Measurements from ENCODE around the gene FADS6. TPM values are rescaled to one million over a fixed set of nuclear protein-coding genes. Genes with fewer than 3 reads are reported as not detected.

The FADS6 gene
- total RNA-seq, 1 experiment from 2014 or later: not detected

- DNase-seq (ENCODE audit: low read depth, low spot score) (no peak), ATAC-seq (peak; percentile 12; the same call in 1 of the 2 replicates)
- in situ Hi-C loops (cut with HindIII; ENCODE audit: low pct_unique_long_range_greater_than_20kb, low sequenced_read_pairs) (no loop called here), intact Hi-C loops (cut with micrococcal nuclease; ENCODE audit: unreplicated experiment) (no loop called here)
- CTCF ChIA-PET: interaction anchor here (0.7 to 4.0 kb wide), 10 partner anchors 9 to 63 kb away, joined by 3 to 28 read pairs (median 4); partner anchors contain the start of genes CDR2L and FDXR
- no peak for TF ChIP-seq TCF7L2 (IDR thresholded peaks at IDR 0.05; ENCODE audit: low read depth, low read length)
- TF ChIP-seq CTCF (IDR thresholded peaks at IDR 0.05): no peak
- no peak for TF ChIP-seq SIN3A (IDR thresholded peaks at IDR 0.05; ENCODE audit: borderline replicate concordance, insufficient read depth, low read depth, low read length)
- no peak for TF ChIP-seq POLR2AphosphoS5 (IDR thresholded peaks at IDR 0.05; ENCODE audit: low read depth, low read length)
- TF ChIP-seq REST (IDR thresholded peaks at IDR 0.05; ENCODE audit: insufficient read depth in 1 of 2, low read depth in 2 of 2, low read length in 1 of 2): no peak
- H3K27ac ChIP-seq (ENCODE audit: low read length): no peak within 1 kb of the TSS
- peaks cover 4% of the 10 kb centered on the region; the same call in 1 of the 2 replicates for H3K4me1 ChIP-seq (ENCODE audit: control insufficient read depth, insufficient read depth, low read length)
- peaks cover 5% of the 10 kb centered on the region; the same call in 1 of the 2 replicates for H3K36me3 ChIP-seq (ENCODE audit: control insufficient read depth, insufficient read depth, low read length)
- no peaks in the 10 kb centered on the region for H3K9me3 ChIP-seq (ENCODE audit: control insufficient read depth, insufficient read depth, low read depth, low read length)
- POLR2A ChIA-PET: no interaction called here
- H3K27me3 ChIP-seq (ENCODE audit: control insufficient read depth, insufficient read depth, low read length): peaks cover 18% of the 10 kb centered on the region
- no TSS peak for BruUV-seq (replicated peaks)
- H3K4me3 ChIP-seq (ENCODE audit: low read depth in 2 of 2, low read length in 2 of 2): peak within 1 kb of the TSS; percentile 27 to 50
Observed at GRCh38 chr17:74924250-74924948, 31.0 kb upstream of the FADS6 start, which contains the start of gene OTOP2. Gene OTOP2 (plus strand): TSS chr17:74924273. CDS start chr17:74924633, 360 bp downstream.

GRCh38 chr17:74923538-74924249 lies 30.3 kb upstream of the FADS6 start:
- Histone ChIP-seq H3K27me3 (ENCODE audit: control insufficient read depth, insufficient read depth, low read length) (peaks cover 18% of the 10 kb centered on the region), H3K4me3 (ENCODE audit: low read depth in 2 of 2, low read length in 2 of 2) (peak overlapping the region; percentile 27 to 50), H3K4me1 (ENCODE audit: control insufficient read depth, insufficient read depth, low read length) (peaks cover 4% of the 10 kb centered on the region; the same call in 1 of the 2 replicates), H3K36me3 (ENCODE audit: control insufficient read depth, insufficient read depth, low read length) (peaks cover 5% of the 10 kb centered on the region; the same call in 1 of the 2 replicates), H3K9me3 (ENCODE audit: control insufficient read depth, insufficient read depth, low read depth, low read length) (no peaks in the 10 kb centered on the region), H3K27ac (ENCODE audit: low read length) (no peak overlapping the region)
- TF ChIP-seq REST (IDR thresholded peaks at IDR 0.05; ENCODE audit: insufficient read depth in 1 of 2, low read depth in 2 of 2, low read length in 1 of 2) (no peak), POLR2AphosphoS5 (IDR thresholded peaks at IDR 0.05; ENCODE audit: low read depth, low read length) (no peak), CTCF (IDR thresholded peaks at IDR 0.05) (peak; percentile 99)
- ChIA-PET POLR2A (interaction anchor here (0.6 kb wide), 1 partner anchor 53 kb away, joined by 8 read pairs; no protein-coding TSS in a partner anchor), CTCF (interaction anchor here (0.7 to 4.0 kb wide), 11 partner anchors 9 to 499 kb away, joined by 3 to 28 read pairs (median 4); partner anchors contain the start of genes CDR2L and FDXR)
- BruUV-seq (replicated peaks): no TSS peak
- intact Hi-C loops (cut with micrococcal nuclease; ENCODE audit: unreplicated experiment): loop anchor here (1.0 kb wide), 1 partner anchor 37 kb away; no protein-coding TSS in a partner anchor
- DNase-seq (ENCODE audit: low read depth, low spot score) (no peak), ATAC-seq (peak; percentile 78)
- in situ Hi-C loops (cut with HindIII; ENCODE audit: low pct_unique_long_range_greater_than_20kb, low sequenced_read_pairs): no loop called here

Data from Panc1 (cell line).